ENCODE data around the gene HIPK4.
"Not testable (repeated sequence)": the region's sequence is repeated elsewhere in the genome, so short reads cannot be mapped to it uniquely, and the experiment has no call there.

Gene HIPK4

GRCh38 chr19:40337107-40337506 is 52.9 kb downstream of the HIPK4 start:
- 0 out of 2 replicates have a peak, but pooled peaks cover 5% of the 10 kb centered on the region for H3K36me3 ChIP-seq (ENCODE audit: insufficient read depth, low read length)
- no peaks in the 10 kb centered on the region for H3K9me3 ChIP-seq (ENCODE audit: control insufficient read depth, insufficient read depth, low read length)
- H3K9ac ChIP-seq (ENCODE audit: low read depth, low read length), result no peak overlapping the region
- H3K4me1 ChIP-seq (ENCODE audit: insufficient read depth, low read length), result no peaks in the 10 kb centered on the region

DNA sequence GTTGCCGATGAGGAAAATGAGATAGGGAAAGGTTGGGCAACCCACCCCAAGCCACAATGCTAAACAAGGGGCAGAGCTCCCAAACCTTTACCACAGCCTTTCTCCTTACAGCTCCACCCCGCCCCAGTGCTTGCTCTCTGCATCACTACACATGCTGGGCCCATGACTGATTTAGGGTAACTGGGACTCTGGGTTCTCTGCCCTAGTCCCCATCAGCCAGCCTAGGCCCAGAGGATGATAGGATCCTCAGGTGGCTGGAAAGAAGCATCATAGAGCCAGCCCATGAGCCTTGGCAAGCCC is 53.4 kb downstream of the HIPK4 start:
- H3K9ac ChIP-seq (ENCODE audit: low read depth, low read length), result no peak overlapping the region
- H3K9me3 ChIP-seq (ENCODE audit: control insufficient read depth, insufficient read depth, low read length), result no peaks in the 10 kb centered on the region
- no peaks in the 10 kb centered on the region for H3K4me1 ChIP-seq (ENCODE audit: insufficient read depth, low read length)
- H3K36me3 ChIP-seq (ENCODE audit: insufficient read depth, low read length), result 0 out of 2 replicates have a peak, but pooled peaks cover 5% of the 10 kb centered on the region

GRCh38 chr19:40335855-40336600 is 54.0 kb downstream of the HIPK4 start:
- Histone ChIP-seq H3K9me3 (ENCODE audit: control insufficient read depth, insufficient read depth, low read length) (no peaks in the 10 kb centered on the region), H3K9ac (ENCODE audit: low read depth, low read length) (no peak overlapping the region), H3K4me1 (ENCODE audit: insufficient read depth, low read length) (no peaks in the 10 kb centered on the region), H3K36me3 (ENCODE audit: insufficient read depth, low read length) (0 out of 2 replicates have a peak, but pooled peaks cover 5% of the 10 kb centered on the region)

DNA sequence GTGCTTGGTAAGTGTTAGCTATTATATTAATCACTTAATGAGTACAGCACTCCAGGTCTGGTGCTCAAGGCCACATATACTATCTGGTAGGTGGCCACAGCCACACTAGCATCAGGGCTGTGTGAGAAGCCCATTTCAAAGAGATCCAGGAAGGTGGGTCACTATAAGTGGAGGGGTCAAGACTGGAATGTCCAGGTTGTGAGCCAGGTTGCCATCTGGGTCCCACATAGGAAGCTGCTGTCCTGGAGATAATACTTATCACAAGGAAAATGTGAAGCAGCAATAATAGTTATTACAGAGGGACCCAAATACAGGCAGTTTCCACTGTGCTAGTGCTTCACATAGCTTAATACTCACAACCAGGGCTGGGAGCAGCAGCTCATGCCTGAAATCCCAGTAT is 54.9 kb downstream of the HIPK4 start:
- Histone ChIP-seq H3K9me3 (ENCODE audit: control insufficient read depth, insufficient read depth, low read length) (no peaks in the 10 kb centered on the region), H3K4me1 (ENCODE audit: insufficient read depth, low read length) (no peaks in the 10 kb centered on the region), H3K36me3 (ENCODE audit: insufficient read depth, low read length) (0 out of 2 replicates have a peak, but pooled peaks cover 5% of the 10 kb centered on the region), H3K9ac (ENCODE audit: low read depth, low read length) (no peak overlapping the region)

- not testable (repeated sequence) for H3K36me3 ChIP-seq (ENCODE audit: insufficient read depth, low read length); H3K9me3 ChIP-seq (ENCODE audit: control insufficient read depth, insufficient read depth, low read length); H3K4me1 ChIP-seq (ENCODE audit: insufficient read depth, low read length); H3K9ac ChIP-seq (ENCODE audit: low read depth, low read length)
Observed at GRCh38 chr19:40333083-40333482, 56.9 kb downstream of the HIPK4 start.

GRCh38 chr19:40332669-40333068 is 57.3 kb downstream of the HIPK4 start:
- Histone ChIP-seq H3K9ac (ENCODE audit: low read depth, low read length) (no peak overlapping the region), H3K36me3 (ENCODE audit: insufficient read depth, low read length) (0 out of 2 replicates have a peak, but pooled peaks cover 5% of the 10 kb centered on the region), H3K4me1 (ENCODE audit: insufficient read depth, low read length) (no peaks in the 10 kb centered on the region), H3K9me3 (ENCODE audit: control insufficient read depth, insufficient read depth, low read length) (no peaks in the 10 kb centered on the region)

- peaks cover 10% of the 10 kb centered on the region; the same call in 1 of the 2 replicates for H3K36me3 ChIP-seq (ENCODE audit: insufficient read depth, low read length)
Observed at GRCh38 chr19:40331052-40331451, 58.9 kb downstream of the HIPK4 start.

More at GRCh38 chr19:40331052-40331451, 58.9 kb downstream of the HIPK4 start:
- Histone ChIP-seq H3K9me3 (ENCODE audit: control insufficient read depth, insufficient read depth, low read length) (no peaks in the 10 kb centered on the region), H3K4me1 (ENCODE audit: insufficient read depth, low read length) (no peaks in the 10 kb centered on the region), H3K9ac (ENCODE audit: low read depth, low read length) (no peak overlapping the region)

Measured in ES-I3 (cell line).